ENCODE results near the gene NUP43.
"Not testable (repeated sequence)": the region's sequence is repeated elsewhere in the genome, so short reads cannot be mapped to it uniquely, and the experiment has no call there.

The NUP43 gene

GRCh38 chr6:149749082-149749593 is 2.8 kb upstream of the NUP43 start:
- not testable (repeated sequence) for DNase-seq (ENCODE audit: low spot score)

DNA sequence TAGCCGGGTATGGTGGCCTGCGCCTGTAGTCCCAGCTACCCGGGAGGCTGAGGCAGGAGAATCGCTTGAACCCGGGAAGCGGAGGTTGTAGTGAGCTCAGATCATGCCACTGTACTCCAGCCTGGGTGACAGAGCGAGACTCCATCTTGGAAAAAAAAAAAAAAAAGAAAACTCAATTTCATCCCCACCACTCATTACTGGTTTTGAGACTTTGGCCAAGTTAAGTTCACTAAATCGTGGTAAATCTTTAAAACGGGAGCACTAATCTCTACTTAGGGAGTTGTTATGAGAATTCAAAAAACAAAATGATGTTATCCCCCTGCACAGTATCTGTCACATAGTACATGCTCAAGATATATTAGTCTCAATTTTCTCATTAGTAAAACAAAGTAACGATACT is 1.1 kb downstream of the NUP43 start:
- not testable (repeated sequence) for DNase-seq (ENCODE audit: low spot score)

- DNase-seq (ENCODE audit: low spot score): no peak
Measured at GRCh38 chr6:149734915-149735314, 11.4 kb downstream of the NUP43 start.

- no peak for DNase-seq (ENCODE audit: low spot score)
Measured at GRCh38 chr6:149733089-149733720, 13.1 kb downstream of the NUP43 start.

- DNase-seq (ENCODE audit: low spot score): no peak
Measured at GRCh38 chr6:149729824-149730223, 16.5 kb downstream of the NUP43 start.

- no peak for DNase-seq (ENCODE audit: low spot score)
Measured at GRCh38 chr6:149728499-149729234, 17.7 kb downstream of the NUP43 start.

DNA sequence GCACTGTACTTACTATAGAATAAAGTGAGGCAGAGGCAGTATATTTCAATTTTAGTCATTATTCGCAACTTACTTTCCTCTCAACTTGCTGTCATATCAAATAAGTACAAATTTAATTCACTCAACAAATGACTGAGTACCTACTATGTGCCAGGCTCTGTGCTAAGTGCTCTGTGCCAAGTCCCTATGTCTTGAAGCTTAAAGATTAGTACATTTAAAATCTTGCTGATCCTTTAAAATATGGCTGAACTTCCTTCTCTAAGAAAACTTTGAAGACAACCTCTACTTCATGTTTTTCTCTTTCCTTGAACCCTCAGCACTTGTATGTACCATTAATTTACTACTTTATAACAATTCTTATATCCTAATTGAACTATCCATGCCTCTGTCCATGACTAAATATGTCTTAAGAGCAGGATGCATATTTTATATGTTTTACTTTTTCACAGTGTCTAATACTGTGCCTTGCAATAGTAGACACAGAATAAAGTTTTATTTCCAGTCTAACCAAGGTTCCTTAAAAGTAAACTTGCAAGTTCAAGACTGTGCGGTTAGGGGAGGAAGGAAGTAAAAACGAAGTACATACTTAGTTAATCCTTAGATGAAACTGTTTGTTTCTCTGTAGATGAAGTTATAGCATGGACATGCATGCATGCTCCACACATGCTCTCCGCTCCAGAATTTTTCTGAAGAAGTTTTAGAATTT is 18.4 kb downstream of the NUP43 start:
- no peak for DNase-seq (ENCODE audit: low spot score)

DNA sequence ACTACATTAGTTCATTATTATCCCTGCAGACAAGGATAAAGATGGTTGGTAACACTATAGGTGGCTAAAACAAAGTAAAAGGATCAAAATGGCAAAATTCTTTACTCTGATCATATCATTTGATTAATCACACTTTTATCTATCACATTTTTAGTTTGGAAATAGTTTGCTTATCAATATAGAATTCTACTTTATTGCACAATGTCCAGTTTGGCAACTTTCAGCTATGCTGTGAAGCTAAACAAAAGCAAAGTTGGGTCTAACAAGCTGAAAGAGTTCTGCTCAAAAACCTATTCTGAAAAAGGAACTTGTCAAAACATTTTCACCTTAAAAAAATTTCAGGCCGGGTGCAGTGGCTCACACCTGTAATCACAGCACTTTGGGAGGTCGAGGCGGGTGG is 20.5 kb downstream of the NUP43 start:
- no peak for DNase-seq (ENCODE audit: low spot score)

- DNase-seq (ENCODE audit: low spot score): peak; percentile 35
Measured at GRCh38 chr6:149723771-149724417, 22.4 kb downstream of the NUP43 start.

- DNase-seq (ENCODE audit: low spot score): no peak
Measured at GRCh38 chr6:149723262-149723661, 23.1 kb downstream of the NUP43 start.

DNA sequence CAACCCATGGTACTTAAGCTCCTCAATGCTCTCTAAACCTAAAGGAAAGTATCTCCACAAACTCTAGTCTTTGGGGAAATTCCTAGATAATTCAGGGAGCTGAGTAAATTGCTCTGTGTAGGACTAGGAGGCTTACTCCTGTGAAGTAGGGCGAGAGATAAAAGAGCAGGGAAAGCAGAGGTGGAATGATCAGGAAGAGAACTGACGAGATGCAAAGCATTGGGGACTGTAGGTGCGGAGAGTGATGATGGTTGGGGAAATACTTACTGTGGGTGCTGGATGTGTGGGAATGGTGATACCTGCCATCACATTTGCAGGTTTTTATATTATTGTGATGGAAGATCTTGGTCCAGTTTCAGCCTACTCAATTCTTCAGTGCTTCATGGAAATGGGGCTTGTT is 26.8 kb downstream of the NUP43 start:
- DNase-seq (ENCODE audit: low spot score): no peak

DNA sequence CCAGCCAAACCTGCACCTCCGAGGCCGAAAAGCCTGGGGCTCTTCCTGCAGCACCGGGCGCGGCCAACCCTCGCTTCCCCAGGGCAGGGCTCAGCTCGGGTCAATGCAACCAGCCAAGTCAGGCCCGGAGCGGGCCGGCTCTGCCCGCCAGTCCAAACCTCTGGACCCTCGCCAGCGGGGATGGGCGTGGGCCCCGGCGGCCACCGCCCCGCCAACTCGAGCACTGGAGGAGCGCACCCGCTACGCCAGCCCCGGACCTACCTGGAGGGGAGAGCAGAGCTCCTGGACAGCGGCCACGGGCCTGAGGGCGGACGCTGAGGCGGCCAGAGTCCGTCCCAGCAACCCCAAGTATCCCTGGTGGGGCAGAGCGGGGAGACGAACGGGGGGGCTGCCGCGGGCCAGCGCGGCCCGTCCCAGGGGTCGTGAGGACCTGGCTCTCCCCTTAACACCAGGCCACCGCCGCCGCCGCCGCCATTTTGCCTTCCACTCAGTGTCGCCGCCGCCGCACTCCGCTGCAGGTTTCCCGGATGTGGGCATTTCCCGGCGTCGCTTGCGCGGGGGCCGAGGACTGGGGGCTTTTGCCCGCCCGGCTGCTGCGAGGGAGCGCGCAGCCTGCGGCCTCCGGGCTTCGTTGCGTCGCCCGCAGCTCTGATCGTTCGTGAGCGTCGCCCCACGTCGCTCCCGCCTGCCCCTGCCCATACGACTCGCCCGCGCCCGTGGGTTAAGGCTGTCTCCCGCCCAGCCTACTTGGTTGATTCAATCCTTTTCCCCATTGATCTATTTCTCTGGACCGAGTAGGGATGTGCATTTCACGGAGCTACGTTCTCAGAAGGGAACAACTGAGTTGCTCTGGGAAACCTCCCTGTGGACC is 28.5 kb downstream of the NUP43 start, which contains the start of gene LATS1:
Gene LATS1 (minus strand): TSS at position 514 of the 871 bp plus-strand sequence. CDS start 15,975 bp downstream, outside the sequence.
- DNase-seq (ENCODE audit: low spot score): peak; percentile 88

DNA sequence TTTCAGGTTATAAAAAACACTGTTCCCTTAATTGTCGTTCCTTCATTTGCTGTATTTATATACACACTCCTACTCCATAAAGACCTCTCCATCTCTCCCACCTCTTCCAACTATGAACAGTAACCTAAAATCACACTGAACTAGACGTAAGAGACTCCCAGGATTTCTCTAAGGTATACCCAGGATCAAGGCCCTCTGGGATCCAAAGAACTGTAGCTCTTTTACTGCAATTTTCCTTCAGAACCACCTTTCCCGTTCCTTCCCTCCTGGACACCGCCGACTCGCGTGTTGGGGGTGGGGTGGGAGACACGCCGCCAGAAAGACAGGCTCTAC is 29.1 kb downstream of the NUP43 start:
- DNase-seq (ENCODE audit: low spot score): no peak

GRCh38 chr6:149716181-149716963 is 30.0 kb downstream of the NUP43 start:
- peak; percentile 8 for DNase-seq (ENCODE audit: low spot score)

GRCh38 chr6:149714442-149714841 is 31.9 kb downstream of the NUP43 start:
- DNase-seq (ENCODE audit: low spot score): no peak

- no peak for DNase-seq (ENCODE audit: low spot score)
Measured at GRCh38 chr6:149711711-149712110, 34.6 kb downstream of the NUP43 start.

DNA sequence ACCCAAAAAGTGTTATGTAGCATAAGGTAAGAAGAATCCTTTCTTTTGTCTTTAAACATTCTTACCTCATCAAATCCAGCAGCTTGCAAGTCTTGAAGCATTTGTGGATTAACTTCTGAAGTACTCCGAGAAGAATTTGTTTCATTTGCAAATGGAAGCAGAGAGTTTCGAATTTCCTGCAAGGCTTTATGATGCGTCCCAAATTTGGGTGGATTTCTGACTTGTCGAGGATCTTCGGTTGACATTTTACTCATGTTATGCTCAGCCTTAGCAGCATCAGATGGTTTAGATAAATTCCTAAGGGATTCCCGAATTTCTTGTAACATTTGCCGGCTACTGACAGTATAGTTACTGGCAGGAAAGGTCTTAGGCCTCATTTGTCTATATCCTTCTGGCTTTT is 44.6 kb downstream of the NUP43 start:
- DNase-seq (ENCODE audit: low spot score): no peak

DNA sequence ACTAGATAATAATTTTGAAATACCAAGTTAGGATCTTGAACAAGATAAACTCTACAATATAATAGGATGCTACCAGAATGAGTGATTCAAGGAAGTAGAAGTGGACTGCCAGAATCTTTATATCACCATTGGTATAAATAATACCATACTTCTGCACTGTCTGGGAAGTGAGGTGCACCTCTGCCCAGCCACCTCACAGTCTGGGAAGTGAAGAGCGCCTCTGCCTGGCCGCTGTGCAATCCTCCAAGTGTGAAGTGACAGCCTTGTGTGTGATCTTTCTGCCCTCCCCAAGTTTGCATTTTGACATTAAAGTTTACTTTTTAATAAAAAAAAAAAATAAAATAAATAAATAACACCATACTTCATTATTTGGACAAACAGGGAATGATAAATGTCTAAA is 47.2 kb downstream of the NUP43 start:
- DNase-seq (ENCODE audit: low spot score): no peak

GRCh38 chr6:149698175-149698574 is 48.2 kb downstream of the NUP43 start:
- DNase-seq (ENCODE audit: low spot score): no peak

DNA sequence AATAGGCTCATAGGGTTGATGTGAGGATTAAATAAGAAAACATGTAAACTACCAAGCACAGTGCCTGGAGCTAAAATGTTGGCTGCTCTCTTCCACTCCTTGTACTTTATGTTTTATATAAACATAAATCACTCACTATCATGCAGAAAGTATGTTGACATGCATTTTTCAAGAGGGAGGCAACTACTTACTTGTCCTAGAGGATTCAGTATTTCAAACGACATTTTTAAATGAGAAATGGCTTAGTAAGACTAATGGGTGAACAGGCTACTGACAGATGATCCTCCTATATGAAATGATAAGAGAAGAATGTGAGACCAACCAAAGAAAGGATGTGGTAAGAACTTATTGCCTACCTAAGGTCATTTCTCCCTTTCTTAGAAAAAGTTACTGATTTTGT is 49.4 kb downstream of the NUP43 start:
- DNase-seq (ENCODE audit: low spot score): no peak

DNA sequence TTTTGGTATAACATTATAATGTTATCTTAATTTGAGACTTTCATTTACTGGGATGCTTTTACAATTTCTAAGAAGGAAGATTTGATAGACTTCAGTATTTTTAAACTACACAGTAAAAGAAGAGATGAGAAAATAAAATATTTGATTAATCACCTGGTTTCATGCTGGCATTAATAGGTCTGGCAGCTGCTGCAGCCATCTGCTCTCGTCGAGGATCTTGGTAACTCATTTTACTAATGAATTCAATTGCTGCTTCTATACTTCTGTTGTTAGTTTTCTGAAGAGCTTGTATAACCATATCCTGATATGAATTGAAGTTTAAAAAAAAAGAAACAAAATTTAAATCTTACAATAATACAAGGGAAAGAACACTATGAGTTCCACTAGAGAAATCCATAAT is 51.4 kb downstream of the NUP43 start:
- DNase-seq (ENCODE audit: low spot score): no peak
